HG03280 (cell line): ENCODE results near the gene STARD13.

Experiments
- ATAC-seq: cut with Tn5 transposase; IDR thresholded peaks from one replicate; pipeline ENCODE4 v1.9.1; 2021; ENCODE audit warnings: mild to moderate bottlenecking, moderate library complexity; ENCODE audit not compliant: unreplicated experiment

Gene STARD13

DNA sequence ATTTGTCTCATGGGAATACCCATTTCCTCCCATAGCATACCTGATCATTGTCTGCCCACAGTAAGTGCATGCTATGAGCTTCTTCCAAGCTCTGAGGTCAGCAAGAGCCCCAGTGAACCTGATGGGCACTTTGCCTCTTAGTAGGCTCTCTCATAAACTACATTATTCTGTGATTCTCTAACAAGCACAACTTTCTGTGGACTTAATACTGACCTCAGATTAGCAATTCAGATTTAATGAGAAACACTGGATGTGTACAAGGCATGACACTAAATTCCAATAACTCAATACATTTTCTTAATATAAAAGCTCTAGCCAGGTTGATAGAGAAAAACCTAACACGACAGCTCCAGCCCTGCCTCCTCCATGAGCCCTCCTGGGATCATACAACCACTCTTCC, 23.3 kb upstream of the STARD13 start:
- ATAC-seq: no peak

DNA sequence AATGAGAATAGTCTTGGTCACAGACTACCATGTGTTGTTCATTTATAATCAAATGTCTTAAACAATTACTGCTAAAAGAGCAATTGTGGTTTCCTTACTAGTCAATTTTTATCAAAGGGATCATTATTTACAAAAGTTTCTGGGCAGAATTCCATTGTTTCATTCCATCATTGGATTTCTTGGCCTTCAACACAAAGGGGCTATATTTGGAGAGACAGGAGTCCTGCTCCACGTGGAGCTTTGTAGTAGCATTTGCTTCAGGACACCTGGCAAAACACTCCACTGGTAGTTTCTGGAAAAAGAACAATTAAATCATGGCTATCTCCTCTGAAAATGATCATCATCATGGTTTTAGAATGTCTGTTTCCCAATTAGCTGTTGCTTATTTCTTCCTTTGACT, 22.3 kb upstream of the STARD13 start:
- no peak for ATAC-seq

DNA sequence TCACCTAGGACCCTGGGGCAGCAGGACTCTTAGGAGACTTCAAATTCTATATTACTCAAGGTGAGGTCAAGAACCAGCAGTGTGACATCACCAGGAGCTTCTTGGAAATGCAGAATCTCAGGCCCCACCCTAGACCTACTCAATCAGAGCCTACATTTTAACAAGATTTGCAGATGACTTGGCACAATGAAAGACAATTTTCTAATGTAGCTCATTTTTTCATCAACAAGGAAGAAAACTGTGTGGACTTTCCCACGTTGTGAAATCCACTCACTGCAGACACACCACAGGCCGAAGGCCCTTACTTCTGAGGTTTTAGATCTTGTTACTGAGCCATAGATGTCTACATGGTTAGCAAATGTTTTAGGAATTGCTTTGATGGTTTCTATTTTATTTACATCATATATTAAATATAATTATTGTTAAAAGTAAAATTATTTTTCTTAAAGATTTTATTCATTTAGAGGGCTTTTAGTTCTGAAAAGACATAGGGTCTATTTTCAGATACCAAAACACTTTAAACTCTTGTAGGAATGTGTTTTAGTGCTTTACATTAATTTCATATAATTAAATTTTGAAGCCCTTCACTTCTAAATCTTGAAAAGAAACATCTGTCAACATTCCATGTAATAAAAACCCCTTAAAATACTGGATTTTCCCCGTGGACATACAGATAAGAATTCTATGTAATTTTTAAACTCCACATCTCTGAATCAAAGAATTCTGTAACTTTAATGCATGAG, 18.5 kb upstream of the STARD13 start:
- ATAC-seq: no peak

DNA sequence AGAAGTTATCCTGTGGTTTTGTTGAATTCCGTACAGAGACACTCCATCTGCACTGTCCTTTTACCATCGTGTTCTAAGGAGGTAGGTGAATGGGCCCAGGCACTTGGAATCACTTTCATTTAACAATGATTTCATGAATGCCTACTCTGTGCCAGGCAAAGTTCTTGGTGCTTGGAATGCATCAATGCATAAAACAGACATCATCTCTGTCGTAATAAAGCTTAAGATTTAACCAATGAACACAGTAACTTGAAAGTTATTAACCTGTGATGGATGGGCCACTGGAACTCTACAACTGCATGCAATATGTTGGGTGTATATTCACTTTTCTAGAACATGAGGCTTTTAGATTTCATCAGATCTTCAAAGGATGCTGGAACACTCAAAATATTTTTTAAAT, 14.1 kb upstream of the STARD13 start:
- ATAC-seq: no peak

DNA sequence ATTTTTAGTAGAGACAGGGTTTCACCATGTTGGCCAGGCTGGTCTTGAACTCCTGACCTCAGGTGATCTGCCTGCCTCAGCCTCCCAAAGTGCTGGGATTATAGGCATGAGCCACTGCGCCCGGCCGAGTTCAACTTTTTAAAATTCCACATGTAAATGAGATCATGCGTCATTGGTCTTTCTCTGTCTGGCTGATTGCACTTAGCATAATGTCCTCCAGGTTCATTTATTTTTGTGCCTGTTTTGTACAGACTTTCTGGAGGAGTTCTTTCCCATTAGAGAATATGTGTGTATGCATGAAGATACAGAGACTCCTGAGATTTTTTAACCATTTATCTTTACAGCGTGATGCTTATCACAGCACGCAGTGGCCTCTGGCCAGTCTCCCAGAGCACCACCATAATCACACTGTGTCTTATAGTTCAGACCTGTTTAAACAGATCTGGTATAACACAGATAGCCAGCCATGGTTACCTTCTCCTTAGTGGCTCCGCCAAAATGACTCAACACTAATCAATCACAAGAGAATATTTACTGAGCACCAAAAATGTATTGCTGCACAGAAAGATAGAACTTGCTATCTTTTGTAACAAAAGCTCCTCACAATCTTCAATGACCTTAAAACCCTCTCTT, 11.4 kb upstream of the STARD13 start:
- ATAC-seq: no peak

DNA sequence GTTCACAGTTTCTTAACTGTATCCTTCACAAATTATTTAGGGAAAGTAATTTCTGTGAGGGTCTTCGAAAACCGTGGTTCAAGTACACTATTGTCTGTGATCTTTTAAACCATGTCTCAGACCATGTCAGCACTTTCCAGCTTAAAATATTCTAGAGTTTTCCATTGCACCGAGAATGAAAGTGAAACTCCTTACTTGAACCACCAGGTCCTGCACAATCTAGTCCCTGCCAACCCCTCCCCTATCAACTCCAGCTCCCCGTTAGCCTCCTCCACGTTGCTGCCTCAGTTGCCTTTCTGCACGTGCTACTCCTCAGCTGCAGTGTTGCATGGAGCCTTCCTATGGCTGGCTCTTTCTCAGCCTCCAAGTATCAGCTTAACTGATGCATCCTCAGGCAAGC, 7.2 kb upstream of the STARD13 start:
- no peak for ATAC-seq

DNA sequence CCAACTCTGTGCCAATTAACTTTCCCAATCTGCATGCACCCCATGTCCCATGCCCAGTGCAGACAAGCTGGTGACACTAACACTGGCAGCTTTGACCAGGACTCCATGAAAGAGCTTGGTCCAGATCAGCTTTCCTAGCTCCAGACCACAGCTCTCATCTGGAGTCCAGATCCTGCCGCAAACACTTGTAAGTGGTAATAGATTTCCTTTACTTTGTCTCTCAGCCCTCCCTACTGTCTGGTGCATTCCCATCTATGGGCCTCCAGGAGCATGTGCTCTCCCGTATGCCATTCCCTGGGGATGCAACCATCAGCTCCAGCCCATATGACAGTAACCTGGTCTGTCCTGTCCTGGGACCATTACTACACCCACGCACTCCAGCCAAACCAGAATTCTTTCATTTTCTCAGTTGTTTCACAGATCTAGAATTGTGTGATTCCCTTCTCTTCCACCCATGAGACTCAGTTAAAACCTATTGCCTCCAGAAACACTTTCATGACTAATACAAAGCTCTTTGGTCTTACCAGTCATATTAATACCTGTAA, 4.9 kb upstream of the STARD13 start:
- ATAC-seq: no peak

DNA sequence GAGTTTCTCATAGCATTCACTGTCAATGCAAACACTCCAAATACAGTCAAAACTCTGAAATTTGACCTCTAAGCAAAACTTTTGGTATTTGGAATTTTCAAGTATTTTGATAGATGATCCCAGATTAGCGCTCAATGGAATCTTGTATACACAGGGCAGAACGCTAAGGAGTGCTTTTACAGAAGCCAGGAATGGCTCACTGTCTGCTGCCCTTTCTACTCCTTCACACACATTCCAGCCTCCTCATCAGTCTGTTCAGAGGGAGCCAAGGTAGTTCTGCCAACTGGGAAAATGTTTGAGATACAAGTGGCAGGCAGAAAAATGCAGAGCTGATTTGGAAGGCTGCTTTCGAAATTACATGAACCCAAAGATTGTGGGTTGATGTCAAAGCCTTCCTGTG, 4.4 kb upstream of the STARD13 start:
- ATAC-seq: no peak

DNA sequence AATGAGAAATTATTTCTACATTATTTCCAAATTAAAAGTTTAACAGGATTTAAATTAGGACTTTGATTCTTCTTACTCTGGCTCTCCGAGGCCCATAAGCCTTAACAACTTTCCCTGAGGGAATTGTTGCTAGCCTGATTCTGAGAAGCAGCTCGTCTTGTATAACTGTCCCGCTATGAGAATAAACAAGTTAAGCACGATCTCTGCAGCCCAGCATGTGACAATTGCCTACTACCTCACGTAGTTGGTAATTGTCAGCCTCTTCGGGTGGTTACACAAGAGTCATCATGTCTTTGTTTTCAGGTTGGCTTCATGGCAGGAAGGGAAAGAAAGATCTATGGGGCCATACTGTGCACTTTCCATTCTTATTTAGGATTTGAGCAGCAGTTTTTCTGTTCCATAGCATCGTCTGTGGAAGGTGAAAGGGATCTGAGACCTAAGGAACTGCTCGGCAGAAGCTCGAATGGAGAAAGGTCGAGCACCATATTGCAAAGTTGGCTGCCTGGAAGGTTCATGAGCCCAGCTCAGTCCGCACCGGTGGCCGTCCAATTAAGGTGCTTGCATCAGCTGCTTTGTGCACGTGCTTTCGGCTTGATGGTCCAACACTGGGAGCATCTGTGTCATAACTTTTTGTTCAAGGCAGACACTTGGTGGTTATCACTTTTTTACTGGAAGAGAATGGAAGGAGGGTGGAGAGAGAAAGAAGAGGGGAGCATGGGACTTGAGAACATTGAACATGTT, 1.8 kb upstream of the STARD13 start:
- no peak for ATAC-seq

DNA sequence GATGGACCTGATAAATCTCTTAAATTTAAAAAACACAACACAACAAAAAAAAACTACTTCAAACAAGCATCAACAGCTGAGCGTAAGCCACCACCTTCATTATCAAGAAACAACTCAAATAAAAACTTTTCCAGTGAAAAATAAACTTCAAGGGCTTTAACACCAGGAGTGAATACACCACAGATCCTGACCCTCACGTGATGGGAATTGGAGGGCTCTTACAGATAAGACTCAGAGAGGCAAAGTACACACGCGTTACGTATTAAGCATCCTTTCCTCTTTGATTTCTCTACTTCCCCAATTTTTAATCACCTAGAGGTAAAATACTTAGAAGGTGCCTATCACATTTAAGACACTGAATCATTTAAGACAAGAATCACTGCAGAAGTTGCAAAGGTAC, 573 bp upstream of the STARD13 start:
- no peak for ATAC-seq

DNA sequence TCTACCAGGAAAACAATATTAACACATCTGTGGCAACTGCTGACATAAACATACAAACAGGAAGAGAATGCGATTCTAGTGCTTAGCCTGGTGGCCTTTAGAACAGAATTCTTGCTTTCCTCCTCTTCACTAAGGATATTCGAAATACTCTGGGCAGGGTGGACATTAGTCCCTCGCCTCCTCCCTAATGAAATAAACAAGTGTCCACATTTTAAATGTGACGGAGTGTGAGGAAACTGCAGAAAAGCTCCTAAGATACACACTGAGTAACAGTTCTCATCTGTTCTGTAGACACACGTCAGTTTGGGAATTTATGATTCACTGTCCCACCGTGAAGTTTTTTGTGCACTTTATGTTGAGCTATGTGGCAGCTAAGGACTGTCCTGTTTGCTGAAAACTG, 639 bp downstream of the STARD13 start:
- ATAC-seq: peak; percentile 22

DNA sequence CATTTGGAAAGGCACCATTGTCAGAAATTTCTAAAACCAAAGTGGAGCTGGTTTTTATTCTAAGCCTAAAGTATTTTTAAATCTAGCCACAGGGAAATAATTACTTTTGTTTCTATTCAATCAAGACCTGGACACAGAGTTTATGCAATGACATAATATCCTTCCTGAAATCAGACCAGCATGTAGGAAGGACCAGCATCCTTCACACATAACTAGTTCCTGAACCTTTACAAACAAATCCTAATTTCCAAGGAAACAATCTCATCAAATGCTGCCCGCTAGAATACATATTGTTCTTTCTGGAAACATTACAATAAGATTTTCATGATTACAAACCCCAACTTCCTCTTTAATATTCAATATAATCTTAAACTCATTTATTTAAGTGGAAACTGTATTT, 1.5 kb downstream of the STARD13 start:
- ATAC-seq: no peak

DNA sequence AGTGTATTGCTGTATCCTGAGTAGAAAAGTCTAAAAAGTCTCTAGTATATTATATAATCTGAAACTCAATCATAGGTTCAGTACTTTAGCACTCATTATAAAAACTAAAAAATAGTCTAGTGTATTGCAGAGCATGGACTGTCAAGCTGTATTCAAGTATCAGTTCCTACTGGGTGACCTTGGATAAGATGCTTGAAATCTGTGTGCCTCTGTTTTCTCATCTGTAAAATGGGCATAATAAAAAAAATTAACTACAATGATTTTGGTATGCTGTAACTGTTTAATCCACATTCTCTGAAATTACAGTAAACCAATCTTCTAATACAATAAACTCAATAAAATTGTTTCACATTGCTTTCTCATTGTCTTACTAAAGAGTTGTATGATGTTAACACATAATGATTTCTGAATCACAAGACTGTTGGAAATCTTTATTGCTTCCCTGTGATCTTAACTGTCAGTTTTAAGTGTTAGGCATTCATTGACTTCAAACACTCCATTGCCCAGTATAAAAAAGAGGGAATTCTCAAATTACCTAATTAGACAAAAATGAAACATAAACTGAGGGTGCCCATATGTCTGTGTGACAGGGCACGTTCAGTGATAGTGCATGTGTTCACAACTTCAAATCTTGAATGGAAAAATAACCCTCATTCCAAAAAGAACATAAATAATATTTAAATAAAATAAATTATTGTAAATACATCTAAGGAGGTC, 2.2 kb downstream of the STARD13 start:
- no peak for ATAC-seq

DNA sequence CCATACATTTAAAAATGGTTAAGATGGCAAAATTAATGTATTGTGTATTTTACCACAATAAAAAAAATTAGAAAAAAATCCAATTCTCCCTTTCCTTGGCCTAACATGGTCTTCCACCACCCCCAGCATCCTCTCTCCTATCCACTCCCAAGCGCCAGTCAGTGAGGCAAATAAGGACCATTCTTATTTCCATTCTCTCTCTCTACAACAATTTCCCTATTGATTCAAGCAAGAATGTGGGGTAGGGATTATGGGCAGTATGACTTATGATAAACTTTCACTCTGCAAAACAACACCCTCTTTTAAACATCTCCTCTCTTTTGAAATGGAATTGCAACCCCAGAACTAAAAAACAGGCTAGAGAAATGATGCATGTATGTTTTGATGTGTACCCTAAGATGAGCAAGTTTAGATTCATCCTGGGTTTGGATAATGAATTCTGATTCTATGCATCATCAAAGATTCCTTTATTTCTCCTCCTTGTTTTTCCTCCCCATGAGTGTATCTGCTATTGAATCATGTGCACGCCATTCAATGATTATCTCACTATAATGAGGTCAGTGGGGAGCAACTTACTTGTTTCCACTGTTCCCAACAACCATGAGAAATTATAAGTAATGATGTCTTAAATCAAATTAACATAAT, 3.5 kb downstream of the STARD13 start:
- ATAC-seq: no peak

DNA sequence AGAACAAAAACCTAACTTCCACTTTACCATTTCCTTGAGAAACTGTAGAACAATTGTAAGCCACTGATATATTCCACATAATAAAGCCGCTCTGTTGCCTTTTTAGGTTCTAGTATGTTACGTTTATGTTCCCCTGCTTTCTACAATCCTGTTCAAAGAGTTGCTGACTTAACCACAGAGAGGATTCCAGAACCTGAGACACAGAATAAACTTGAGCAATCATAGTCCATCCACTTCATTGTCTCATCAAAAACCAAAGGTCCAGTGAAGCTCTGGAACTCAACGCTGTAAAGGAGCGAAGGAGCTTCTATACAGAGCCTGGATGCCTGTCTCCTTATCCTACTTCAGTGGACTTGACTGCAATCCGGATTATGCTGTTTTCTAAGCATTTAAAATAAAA, 4.6 kb downstream of the STARD13 start:
- ATAC-seq: no peak

DNA sequence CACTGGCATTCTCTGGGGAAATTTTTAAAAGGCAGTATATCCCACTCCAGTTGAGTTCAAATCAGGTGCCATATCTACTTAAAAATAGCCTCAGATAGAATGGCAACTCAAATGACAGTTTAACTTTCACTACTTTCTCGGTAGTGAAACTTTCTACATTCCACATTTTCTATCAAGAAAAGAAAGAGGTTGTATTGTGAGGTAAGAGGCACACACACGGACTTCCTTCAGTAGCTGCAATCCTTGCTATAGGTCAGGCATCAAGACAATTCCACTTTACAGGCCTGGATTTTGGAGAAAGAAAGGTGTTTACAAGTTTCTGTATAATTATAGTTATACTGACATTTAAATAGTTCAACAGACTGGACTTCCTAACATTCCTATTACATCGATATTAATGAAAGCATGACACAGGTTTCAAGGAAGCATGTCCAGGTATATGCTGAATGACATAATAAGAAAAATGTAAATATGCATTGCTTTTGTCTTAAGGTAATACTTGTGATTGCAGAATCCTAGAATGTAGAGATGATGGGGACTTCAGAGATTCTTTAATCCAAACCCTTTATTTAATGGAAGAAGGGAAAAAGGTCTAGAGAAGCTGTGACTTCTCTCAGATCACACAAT, 5.2 kb downstream of the STARD13 start:
- no peak for ATAC-seq

DNA sequence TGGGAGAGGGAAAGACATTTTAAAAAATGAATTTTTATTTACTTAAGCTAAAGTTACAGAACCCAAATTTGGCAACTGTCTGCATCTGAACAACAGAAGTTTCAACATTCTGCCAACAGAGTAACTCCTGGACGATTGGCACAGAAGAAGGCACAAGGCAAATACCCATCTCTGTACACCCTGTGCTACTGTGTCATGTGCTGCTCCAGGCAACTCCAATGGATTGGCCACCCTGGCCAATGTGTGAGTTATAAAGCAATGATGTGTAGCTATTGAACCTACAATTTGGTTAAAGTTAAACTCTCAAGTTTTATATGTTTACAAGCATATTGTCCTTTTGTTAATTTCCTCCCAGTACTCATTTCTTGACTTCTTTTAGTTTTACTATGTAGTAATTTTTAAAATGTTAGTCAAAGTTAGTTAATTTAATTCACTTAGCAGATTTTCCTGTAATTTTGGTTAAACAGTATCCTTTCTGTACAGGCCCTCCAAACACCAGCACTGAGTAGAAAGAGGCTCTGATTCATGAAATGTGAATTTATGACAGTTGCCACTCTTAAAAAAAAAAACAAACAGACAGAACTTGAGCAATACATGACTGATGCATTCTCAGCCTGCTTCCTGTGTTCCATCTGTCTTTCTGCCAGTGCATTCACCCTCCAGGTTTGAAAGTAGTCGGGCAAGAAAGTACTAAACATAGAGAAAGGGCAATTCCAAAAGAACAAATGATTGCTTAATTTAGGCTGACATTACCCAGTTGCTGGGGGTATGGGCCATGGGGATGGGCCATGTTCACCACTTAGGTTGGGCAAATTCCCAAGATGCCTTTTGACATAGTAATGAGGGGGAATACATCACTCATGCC, 5.9 kb downstream of the STARD13 start:
- ATAC-seq: no peak

DNA sequence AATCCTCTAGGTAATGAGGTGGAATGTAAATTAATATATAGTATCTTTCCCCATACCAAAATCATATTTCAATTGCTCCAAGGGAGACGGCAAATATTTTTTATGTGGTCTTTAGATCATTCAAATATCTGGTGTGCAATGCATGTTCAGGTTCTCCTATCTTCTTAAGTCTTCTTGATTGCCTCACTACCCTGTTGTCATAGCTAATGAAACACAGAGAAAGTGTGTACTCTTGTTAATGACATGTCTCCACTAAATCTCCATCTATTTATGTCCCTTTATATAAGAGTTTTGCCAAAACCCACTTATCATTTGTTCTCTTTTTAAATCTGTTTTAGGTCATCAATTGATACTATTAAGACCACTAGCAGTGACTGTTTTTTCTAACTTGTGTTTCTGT, 6.6 kb downstream of the STARD13 start:
- ATAC-seq: no peak

DNA sequence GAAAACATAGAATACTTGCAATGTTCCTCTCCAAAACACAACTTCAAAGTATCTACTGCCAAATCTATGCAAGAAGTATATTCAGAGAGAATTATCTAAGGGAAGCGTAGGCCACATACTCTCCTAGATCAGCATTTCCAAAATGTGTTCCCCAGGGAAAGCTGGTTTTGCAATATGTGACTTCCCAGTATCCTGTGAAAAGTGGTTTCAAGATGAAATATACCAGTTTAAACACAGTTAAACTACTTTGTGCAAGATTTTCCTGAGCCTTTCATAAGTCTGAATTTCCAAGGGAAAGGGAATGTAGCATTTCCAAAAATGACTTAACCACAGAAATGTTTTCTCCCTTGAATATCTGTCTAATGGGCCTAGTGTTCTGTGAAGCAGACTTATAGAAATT, 7.6 kb downstream of the STARD13 start:
- no peak for ATAC-seq
